Measurements from ENCODE around the gene POLDIP2. TPM values are rescaled to one million over a fixed set of nuclear protein-coding genes. Genes with fewer than 3 reads are reported as not detected.

Gene POLDIP2
- polyA plus RNA-seq, 1 experiment, result 141 TPM

DNA sequence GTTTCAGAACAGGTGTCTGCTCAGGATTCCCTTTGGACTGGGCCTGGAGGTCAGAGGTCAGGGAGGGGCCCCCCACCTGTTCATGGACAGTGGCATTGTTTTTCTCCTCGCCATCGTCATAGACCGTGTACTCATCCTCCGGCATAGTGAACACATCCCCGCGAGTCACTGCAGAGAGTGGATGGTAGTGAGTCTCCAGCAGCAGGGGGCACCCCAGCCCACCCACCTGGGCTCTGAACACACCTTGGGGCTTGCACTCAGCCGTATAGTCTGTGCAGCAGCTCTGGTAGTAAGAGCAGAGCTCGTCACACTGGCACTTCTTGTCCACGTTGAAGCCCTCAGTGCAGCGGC, 12.3 kb upstream of the POLDIP2 start:
- TF ChIP-seq, protein P1, sequence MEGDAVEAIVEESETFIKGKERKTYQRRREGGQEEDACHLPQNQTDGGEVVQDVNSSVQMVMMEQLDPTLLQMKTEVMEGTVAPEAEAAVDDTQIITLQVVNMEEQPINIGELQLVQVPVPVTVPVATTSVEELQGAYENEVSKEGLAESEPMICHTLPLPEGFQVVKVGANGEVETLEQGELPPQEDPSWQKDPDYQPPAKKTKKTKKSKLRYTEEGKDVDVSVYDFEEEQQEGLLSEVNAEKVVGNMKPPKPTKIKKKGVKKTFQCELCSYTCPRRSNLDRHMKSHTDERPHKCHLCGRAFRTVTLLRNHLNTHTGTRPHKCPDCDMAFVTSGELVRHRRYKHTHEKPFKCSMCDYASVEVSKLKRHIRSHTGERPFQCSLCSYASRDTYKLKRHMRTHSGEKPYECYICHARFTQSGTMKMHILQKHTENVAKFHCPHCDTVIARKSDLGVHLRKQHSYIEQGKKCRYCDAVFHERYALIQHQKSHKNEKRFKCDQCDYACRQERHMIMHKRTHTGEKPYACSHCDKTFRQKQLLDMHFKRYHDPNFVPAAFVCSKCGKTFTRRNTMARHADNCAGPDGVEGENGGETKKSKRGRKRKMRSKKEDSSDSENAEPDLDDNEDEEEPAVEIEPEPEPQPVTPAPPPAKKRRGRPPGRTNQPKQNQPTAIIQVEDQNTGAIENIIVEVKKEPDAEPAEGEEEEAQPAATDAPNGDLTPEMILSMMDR (IDR thresholded peaks at IDR 0.05; ENCODE audit: insufficient read depth, low read depth, low read length), result no peak
- H3K4me3 ChIP-seq (ENCODE audit: low read depth, low read length), result no peak overlapping the region
- POLR2A ChIA-PET, result interaction anchor here (0.6 kb wide), 1 partner anchor 24 kb away, joined by 3 read pairs; no protein-coding TSS in a partner anchor
- H3K36me3 ChIP-seq (ENCODE audit: control insufficient read depth, insufficient read depth, low read length), result 0 out of 2 replicates have a peak, but pooled peaks cover 1% of the 10 kb centered on the region
- no peak for DNase-seq (ENCODE audit: low read depth)
- CTCF ChIA-PET, result interaction anchor here (1.2 to 1.9 kb wide), 2 partner anchors 8 to 12 kb away, joined by 3 to 5 read pairs; partner anchors contain the start of gene POLDIP2
- H3K27me3 ChIP-seq (ENCODE audit: control insufficient read depth, insufficient read depth, low read length), result no peaks in the 10 kb centered on the region

DNA sequence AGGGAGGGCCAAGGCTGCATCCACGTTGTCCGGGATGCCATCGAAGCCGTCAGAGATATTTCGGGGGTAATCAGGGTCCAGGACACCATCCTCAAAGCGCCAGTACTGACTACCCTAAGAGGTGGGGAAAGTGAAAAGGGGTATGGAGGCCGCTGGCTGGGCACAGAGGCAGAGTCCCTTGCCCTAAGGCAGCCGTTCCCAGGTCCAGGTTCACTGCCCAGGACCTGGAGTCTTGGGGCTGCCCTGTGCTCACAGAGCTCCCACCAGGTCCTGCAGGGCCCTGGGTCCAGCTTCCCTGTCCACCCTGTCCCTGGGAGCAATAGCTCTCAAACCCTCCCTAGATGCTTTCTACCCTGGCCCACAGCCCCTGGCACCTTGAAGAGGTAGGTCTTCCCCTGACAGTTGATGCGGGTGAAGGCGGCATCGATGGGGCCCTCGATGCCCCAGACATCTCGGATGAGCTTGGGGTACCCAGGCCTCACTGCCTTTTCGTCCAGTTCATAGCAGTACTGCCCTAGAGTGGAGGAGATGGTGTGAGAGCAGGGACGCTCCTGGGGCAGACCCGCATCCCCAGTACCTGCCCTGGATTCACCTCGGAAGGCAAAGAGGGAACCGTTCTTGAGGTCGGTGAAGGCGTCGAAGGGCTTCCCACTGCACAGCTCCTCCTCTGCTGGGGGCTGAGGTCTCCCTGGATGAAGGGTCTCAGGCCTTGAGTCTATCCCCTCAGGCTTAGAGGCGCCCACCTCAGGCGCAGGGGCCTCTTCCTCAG, 11.8 kb upstream of the POLDIP2 start:
- ChIA-PET POLR2A (interaction anchor here (0.6 kb wide), 1 partner anchor 24 kb away, joined by 3 read pairs; no protein-coding TSS in a partner anchor), CTCF (interaction anchor here (1.8 to 1.9 kb wide), 2 partner anchors 8 to 48 kb away, joined by 5 read pairs; no protein-coding TSS in a partner anchor)
- TF ChIP-seq, protein P1 (IDR thresholded peaks at IDR 0.05; ENCODE audit: insufficient read depth, low read depth, low read length), result no peak
- no peak for DNase-seq (ENCODE audit: low read depth)
- no peak overlapping the region for H3K4me3 ChIP-seq (ENCODE audit: low read depth, low read length)
- no peaks in the 10 kb centered on the region for H3K27me3 ChIP-seq (ENCODE audit: control insufficient read depth, insufficient read depth, low read length)
- H3K36me3 ChIP-seq (ENCODE audit: control insufficient read depth, insufficient read depth, low read length), result peaks cover 1% of the 10 kb centered on the region; the same call in 1 of the 2 replicates

DNA sequence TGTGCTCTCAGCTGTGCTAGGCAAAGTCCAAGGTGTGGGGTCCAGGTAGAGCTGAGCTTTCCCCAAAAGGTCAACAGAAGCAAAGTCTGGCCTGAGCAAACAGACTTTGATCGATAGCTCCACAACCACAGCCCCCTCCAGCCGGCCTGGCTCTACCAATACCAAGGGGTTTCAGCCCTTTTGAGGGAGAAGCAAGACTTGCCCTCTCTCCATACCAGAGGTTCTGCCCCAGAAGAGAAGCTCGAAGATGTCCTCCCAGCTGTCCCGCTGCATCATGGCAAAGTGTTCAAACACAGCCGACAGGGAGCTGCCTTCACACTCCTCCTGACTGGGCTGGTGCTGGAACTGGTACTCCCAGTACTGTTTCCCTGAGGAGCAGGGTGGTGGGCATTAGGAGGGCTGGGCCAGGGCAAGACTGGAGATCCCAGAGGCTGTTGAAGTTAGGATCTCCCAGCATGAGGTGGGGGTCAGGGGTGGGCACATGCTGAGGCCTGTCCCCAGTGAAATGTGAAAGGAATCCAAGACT, 11.0 kb upstream of the POLDIP2 start:
- ChIA-PET CTCF (interaction anchor here (0.6 to 1.8 kb wide), 2 partner anchors 49 to 481 kb away, joined by 5 read pairs; no protein-coding TSS in a partner anchor), POLR2A (no interaction called here)
- H3K36me3 ChIP-seq (ENCODE audit: control insufficient read depth, insufficient read depth, low read length), result peaks cover 1% of the 10 kb centered on the region
- H3K27me3 ChIP-seq (ENCODE audit: control insufficient read depth, insufficient read depth, low read length), result no peaks in the 10 kb centered on the region
- TF ChIP-seq, protein P1 (IDR thresholded peaks at IDR 0.05; ENCODE audit: insufficient read depth, low read depth, low read length), result no peak
- H3K4me3 ChIP-seq (ENCODE audit: low read depth, low read length), result no peak overlapping the region
- DNase-seq (ENCODE audit: low read depth), result no peak

DNA sequence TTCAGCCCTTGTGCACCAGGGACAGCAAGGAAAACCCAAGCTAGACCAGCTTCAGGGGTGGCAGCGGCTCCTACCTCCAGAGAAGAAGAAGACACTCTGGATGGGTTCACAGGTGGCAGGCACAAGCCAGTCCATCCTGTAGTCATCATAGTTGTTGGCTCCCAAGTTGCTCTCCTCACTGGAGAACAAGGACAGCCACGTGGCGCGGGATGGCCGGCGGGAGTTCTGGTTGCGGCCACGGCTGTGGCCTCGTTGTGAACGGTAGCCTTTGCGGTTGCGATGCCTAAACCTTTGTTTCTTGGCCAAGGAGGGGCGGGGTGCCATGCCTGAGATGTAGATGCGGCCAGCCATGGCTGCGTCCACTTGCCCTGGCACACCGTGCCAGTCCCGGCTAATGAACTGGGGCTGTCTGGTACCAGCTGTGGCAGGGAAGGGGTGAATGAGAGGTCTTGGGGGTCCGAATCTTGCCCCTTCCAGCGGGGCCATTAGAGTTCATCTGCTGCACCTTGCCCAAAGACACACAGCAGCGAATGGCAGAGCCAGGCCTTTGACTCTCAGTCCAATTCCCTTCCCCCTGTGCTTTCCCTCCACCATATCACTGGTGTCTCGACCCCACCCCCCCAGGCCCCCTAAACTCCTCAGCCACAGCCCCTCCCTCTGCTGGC, 10.4 kb upstream of the POLDIP2 start:
- POLR2A ChIA-PET, result no interaction called here
- CTCF ChIA-PET, result interaction anchor here (0.6 to 1.8 kb wide), 3 partner anchors 21 to 480 kb away, joined by 4 to 5 read pairs (median 5); no protein-coding TSS in a partner anchor
- Histone ChIP-seq H3K4me3 (ENCODE audit: low read depth, low read length) (no peak overlapping the region), H3K27me3 (ENCODE audit: control insufficient read depth, insufficient read depth, low read length) (no peaks in the 10 kb centered on the region), H3K36me3 (ENCODE audit: control insufficient read depth, insufficient read depth, low read length) (peaks cover 4% of the 10 kb centered on the region)
- no peak for DNase-seq (ENCODE audit: low read depth)
- TF ChIP-seq, protein P1 (IDR thresholded peaks at IDR 0.05; ENCODE audit: insufficient read depth, low read depth, low read length), result no peak

DNA sequence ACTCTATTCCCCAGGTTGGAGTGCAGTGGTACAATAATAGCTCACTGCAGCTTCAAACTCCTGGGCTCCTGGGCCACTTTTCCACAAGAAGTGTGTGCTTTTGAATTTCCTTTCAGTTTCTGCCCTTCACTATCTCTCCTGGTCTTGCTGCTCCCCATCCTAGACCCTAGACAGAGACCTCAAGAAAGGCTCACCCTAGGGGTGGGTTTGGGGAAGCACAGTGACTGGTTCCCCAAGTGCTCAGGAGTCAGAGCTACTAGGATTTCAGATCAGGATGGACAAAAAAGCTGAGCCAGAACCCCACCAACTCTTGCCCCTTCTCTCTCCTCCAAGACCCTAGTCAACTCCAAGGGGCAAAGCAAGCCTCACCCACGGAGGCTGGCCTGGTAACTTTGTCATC, 9.3 kb upstream of the POLDIP2 start:
- Histone ChIP-seq H3K4me3 (ENCODE audit: low read depth, low read length) (no peak overlapping the region), H3K36me3 (ENCODE audit: control insufficient read depth, insufficient read depth, low read length) (peaks cover 8% of the 10 kb centered on the region), H3K27me3 (ENCODE audit: control insufficient read depth, insufficient read depth, low read length) (no peaks in the 10 kb centered on the region)
- TF ChIP-seq, protein P1 (IDR thresholded peaks at IDR 0.05; ENCODE audit: insufficient read depth, low read depth, low read length), result no peak
- CTCF ChIA-PET, result interaction anchor here (0.9 to 1.4 kb wide), 2 partner anchors 20 to 51 kb away, joined by 4 to 5 read pairs; no protein-coding TSS in a partner anchor
- no peak for DNase-seq (ENCODE audit: low read depth)
- POLR2A ChIA-PET, result no interaction called here
